OCI-LY3 (cell line): ENCODE measurements around the gene RRP12.

Experiments used
- H2AFZ ChIP-seq: fragments of 200-600, 300-600 bp; shearing (Covaris generic); 2 replicates; pipeline ENCODE4 v1.6.0; 2014; ENCODE audit warnings: antibody characterized with exemption, low read depth, low read length
- H3K27ac ChIP-seq: fragments of 200-600, 300-600 bp; sonication (generic); 2 replicates; pipeline ENCODE4 v1.5.1; 2014; ENCODE audit warnings: mild to moderate bottlenecking, low read length, moderate library complexity, mixed read lengths
- H3K27me3 ChIP-seq: fragments of 200-600, 300-600 bp; sonication (generic); 2 replicates; pipeline ENCODE4 v1.6.1; 2014; ENCODE audit warnings: low read depth, low read length, mixed read lengths
- H3K36me3 ChIP-seq: fragments of 200-600, 300-600 bp; sonication (generic); replicated peaks from 2 replicates; pipeline ENCODE3; 2014; ENCODE audit warnings: low read depth, low read length, mixed read lengths
- H3K4me1 ChIP-seq: fragments of 300-600, 200-600 bp; sonication (generic); 2 replicates; pipeline ENCODE4 v1.6.1; 2014; ENCODE audit warnings: low read length, mixed read lengths
- H3K4me2 ChIP-seq: fragments of 200-600, 300-600 bp; sonication (generic); 2 replicates; pipeline ENCODE4 v1.6.1; 2014; ENCODE audit warnings: low read length, mixed read lengths
- H3K4me3 ChIP-seq: fragments of 300-600, 200-600 bp; sonication (generic); 2 replicates; pipeline ENCODE4 v1.5.1; 2014; ENCODE audit warnings: antibody characterized with exemption, mild to moderate bottlenecking, low read length, moderate library complexity
- H3K79me2 ChIP-seq: fragments of 300-600, 200-600 bp; shearing (Covaris generic); 2 replicates; pipeline ENCODE4 v1.6.1; 2014; ENCODE audit warnings: mild to moderate bottlenecking, low read length, mixed read lengths
- H3K9ac ChIP-seq: fragments of 300-600, 200-600 bp; shearing (Covaris generic); 2 replicates; pipeline ENCODE4 v1.6.0; 2014; ENCODE audit warnings: mild to moderate bottlenecking, low read length, moderate library complexity
- H3K9me3 ChIP-seq: fragments of 200-600, 300-600 bp; shearing (Covaris generic); 2 replicates; pipeline ENCODE4 v1.6.1; 2014; ENCODE audit warnings: low read length, mixed read lengths; ENCODE audit not compliant: insufficient read depth
- H4K20me1 ChIP-seq: fragments of 200-600, 300-600 bp; sonication (generic); 2 replicates; pipeline ENCODE4 v1.6.1; 2016; ENCODE audit warnings: low read length, mixed read lengths; ENCODE audit not compliant: insufficient read depth
- CTCF ChIP-seq: fragments of 200-600, 300-600 bp; sonication (generic); IDR thresholded peaks from 2 replicates; pipeline ENCODE4 v1.5.1; 2014; ENCODE audit warnings: antibody characterized with exemption, low read length, low read depth
- EZH2phosphoT487 ChIP-seq: fragments of 200-600 bp; shearing (Covaris generic); IDR thresholded peaks from 2 replicates; pipeline ENCODE4 v1.6.1; 2018; ENCODE audit warnings: antibody characterized with exemption, mixed run types, low read depth

RRP12 gene

GRCh38 chr10:97356918-97357317, 44.2 kb downstream of the RRP12 start:
- H3K9ac ChIP-seq = no peak overlapping the region
- no peaks in the 10 kb centered on the region for H3K79me2 ChIP-seq
- H3K27me3 ChIP-seq = no peaks in the 10 kb centered on the region
- no peaks in the 10 kb centered on the region for H3K9me3 ChIP-seq
- H3K4me1 ChIP-seq = no peaks in the 10 kb centered on the region
- H3K36me3 ChIP-seq = peaks cover 2% of the 10 kb centered on the region
- TF ChIP-seq EZH2phosphoT487 (no peak), CTCF (no peak)
- H3K4me3 ChIP-seq = no peak overlapping the region
- H3K27ac ChIP-seq = no peak overlapping the region
- H4K20me1 ChIP-seq = no peaks in the 10 kb centered on the region
- H3K4me2 ChIP-seq = no peak overlapping the region
- no peak overlapping the region for H2AFZ ChIP-seq

DNA sequence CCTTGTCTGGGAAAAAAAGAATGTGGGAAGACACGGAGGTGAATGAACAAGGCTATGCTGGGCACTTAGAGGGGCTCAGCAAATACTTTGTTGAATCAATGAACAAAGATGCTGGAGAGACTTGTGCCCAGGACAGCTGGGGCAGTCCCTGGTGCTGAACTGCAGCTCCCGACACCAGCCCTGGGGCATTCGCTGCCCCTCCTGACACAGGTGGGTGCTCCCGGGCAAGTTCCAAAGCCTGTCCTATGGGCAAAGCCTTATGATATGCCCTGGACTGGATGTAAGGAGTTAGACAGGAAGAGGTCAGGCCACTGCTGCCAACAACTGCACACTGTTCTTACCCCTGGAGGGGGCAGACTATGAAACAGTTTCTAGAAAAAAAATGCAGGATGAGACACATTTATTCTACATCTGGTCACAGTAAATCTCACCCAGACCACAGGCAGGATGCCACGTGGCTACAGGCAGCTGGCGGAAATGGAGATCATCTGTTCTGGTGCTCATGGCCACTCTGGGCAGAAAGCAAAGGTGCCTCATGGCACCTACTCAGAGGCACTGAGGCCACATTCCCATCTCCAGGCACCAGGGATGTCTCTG, 44.7 kb downstream of the RRP12 start:
- no peaks in the 10 kb centered on the region for H3K79me2 ChIP-seq
- no peak overlapping the region for H3K9ac ChIP-seq
- H3K9me3 ChIP-seq = no peaks in the 10 kb centered on the region

DNA sequence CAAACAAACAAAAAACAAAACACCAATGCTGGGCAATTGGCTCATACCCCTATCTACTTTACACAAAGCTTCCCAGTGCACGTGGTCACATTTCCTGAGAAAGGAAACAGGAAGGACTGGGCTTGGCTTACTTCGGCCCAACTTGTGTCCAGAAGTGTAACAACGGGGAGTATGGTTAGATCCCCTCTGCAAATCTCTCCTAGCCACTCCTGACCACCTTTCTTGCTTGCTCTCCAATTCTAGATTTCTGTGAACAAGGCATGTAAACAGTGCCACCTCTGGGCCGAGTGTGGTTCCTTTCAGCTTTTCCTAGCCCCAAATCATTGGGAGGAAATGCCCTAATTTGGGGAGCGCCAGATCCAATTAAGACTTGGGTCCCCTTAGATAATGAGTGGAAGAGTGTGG, 45.6 kb downstream of the RRP12 start:
- H3K79me2 ChIP-seq = no peaks in the 10 kb centered on the region
- no peak overlapping the region for H3K4me3 ChIP-seq
- no peaks in the 10 kb centered on the region for H3K4me1 ChIP-seq
- H3K9ac ChIP-seq = no peak overlapping the region
- H2AFZ ChIP-seq = no peak overlapping the region
- no peak overlapping the region for H3K27ac ChIP-seq
- peaks cover 2% of the 10 kb centered on the region for H3K36me3 ChIP-seq
- TF ChIP-seq EZH2phosphoT487 (no peak), CTCF (0 out of 2 replicates have a peak, but pooled peaks have one; percentile 9)
- H3K9me3 ChIP-seq = no peaks in the 10 kb centered on the region
- H4K20me1 ChIP-seq = no peaks in the 10 kb centered on the region
- H3K27me3 ChIP-seq = no peaks in the 10 kb centered on the region
- H3K4me2 ChIP-seq = no peak overlapping the region

More for the DNA sequence above, 44.7 kb downstream of the RRP12 start:
- Histone ChIP-seq H3K4me3 (no peak overlapping the region), H3K36me3 (peaks cover 2% of the 10 kb centered on the region), H3K27me3 (no peaks in the 10 kb centered on the region), H3K27ac (no peak overlapping the region), H2AFZ (no peak overlapping the region), H3K4me1 (no peaks in the 10 kb centered on the region), H3K4me2 (no peak overlapping the region), H4K20me1 (no peaks in the 10 kb centered on the region)
- TF ChIP-seq EZH2phosphoT487 (no peak), CTCF (no peak)

DNA sequence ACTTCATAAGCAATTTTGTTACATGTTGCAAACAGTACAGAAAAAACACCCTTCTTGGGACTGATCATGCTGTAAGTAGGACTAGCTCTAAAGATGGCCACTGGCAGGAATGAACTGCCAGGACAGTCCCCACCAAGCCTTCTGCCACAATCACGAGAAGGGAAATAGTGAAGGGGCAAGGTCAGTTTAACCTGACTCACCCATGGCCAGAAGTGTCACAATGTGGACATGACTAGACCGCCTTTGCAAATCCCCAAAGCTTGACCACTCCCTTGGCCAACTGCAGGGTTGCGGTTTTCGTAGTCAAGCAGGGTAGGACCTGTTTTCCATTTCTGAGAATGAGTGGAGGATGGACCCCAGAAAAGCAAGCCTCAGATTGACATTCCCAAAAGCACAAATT, 47.2 kb downstream of the RRP12 start:
- no peak overlapping the region for H3K4me3 ChIP-seq
- H4K20me1 ChIP-seq = no peaks in the 10 kb centered on the region
- H3K79me2 ChIP-seq = no peaks in the 10 kb centered on the region
- no peak overlapping the region for H3K27ac ChIP-seq
- no peaks in the 10 kb centered on the region for H3K36me3 ChIP-seq
- H2AFZ ChIP-seq = no peak overlapping the region
- H3K27me3 ChIP-seq = no peaks in the 10 kb centered on the region
- TF ChIP-seq CTCF = no peak
- no peak for TF ChIP-seq EZH2phosphoT487
- no peaks in the 10 kb centered on the region for H3K4me1 ChIP-seq
- no peak overlapping the region for H3K9ac ChIP-seq
- no peak overlapping the region for H3K4me2 ChIP-seq
- H3K9me3 ChIP-seq = no peaks in the 10 kb centered on the region
